ENCODE results near the gene PROKR1.
"Not testable (repeated sequence)": the region's sequence is repeated elsewhere in the genome, so short reads cannot be mapped to it uniquely, and the experiment has no call there.

The PROKR1 gene

DNA sequence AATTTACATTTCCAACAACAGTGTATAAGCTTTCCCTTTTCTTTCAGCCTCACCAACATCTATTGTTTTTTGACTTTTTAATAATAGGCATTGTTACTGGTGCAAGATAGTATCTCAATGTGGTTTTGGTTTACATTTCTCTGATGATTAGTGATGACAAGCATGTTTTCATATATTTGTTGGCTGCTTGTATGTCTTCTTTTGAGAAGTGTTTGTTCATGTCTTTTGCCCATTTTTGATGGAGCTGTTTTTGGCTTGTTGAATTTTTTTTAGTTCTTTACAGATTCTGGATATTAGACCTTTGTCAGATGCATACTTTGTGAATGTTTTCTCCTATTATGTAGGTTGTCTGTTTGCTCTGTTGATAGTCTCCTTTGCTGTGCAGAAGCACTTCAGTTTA lies 32.1 kb downstream of the PROKR1 start:
- ChIA-PET POLR2A (no interaction called here), CTCF (no interaction called here)
- TF ChIP-seq, protein P1, sequence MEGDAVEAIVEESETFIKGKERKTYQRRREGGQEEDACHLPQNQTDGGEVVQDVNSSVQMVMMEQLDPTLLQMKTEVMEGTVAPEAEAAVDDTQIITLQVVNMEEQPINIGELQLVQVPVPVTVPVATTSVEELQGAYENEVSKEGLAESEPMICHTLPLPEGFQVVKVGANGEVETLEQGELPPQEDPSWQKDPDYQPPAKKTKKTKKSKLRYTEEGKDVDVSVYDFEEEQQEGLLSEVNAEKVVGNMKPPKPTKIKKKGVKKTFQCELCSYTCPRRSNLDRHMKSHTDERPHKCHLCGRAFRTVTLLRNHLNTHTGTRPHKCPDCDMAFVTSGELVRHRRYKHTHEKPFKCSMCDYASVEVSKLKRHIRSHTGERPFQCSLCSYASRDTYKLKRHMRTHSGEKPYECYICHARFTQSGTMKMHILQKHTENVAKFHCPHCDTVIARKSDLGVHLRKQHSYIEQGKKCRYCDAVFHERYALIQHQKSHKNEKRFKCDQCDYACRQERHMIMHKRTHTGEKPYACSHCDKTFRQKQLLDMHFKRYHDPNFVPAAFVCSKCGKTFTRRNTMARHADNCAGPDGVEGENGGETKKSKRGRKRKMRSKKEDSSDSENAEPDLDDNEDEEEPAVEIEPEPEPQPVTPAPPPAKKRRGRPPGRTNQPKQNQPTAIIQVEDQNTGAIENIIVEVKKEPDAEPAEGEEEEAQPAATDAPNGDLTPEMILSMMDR (IDR thresholded peaks at IDR 0.05; ENCODE audit: control extremely low read depth, extremely low read depth, low read depth, missing control alignments): no peak
- no peak for DNase-seq (ENCODE audit: extremely low spot score)

DNA sequence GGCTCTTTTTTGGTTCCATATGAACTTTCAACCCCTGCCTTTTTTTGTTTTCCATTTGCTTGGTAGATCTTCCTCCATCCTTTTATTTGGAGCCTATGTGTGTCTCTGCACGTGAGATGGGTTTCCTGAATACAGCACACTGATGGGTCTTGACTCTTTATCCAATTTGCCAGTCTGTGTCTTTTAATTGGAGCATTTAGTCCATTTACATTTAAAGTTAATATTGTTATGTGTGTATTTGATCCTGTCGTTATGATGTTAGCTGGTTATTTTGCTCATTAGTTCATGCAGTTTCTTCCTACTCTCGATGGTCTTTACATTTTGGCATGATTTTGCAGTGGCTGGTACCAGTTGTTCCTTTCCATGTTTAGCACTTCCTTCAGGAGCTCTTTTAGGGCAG lies 34.5 kb downstream of the PROKR1 start:
- DNase-seq (ENCODE audit: extremely low spot score); POLR2A ChIA-PET; CTCF ChIA-PET: not testable (repeated sequence)

DNA sequence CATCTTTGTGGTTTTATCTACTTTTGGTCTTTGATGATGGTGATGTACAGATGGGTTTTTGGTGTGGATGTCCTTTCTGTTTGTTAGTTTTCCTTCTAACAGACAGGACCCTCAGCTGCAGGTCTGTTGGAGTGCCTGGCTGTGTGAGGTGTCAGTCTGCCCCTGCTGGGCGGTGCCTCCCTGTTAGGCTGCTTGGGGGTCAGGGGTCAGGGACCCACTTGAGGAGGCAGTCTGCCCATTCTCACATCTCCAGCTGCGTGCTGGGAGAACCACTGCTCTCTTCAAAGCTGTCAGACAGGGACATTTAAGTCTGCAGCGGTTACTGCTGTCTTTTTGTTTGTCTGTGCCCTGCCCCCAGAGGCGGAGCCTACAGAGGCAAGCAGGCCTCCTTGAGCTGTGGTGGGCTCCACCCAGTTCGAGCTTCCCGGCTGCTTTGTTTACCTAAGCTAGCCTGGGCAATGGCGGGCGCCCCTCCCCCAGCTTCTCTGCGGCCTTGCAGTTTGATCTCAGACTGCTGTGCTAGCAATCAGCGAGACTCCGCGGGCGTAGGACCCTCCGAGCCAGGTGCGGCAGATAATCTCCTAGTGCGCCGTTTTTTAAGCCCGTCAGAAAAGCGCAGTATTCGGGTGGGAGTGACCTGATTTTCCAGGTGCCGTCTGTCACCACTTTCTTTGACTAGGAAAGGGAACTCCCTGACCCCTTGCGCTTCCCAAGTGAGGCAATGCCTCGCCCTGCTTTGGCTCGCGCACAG lies 36.0 kb downstream of the PROKR1 start:
- POLR2A ChIA-PET; DNase-seq (ENCODE audit: extremely low spot score): not testable (repeated sequence)
- CTCF ChIA-PET: interaction anchor here (0.9 kb wide), 1 partner anchor 32 kb away, joined by 4 read pairs; no protein-coding TSS in a partner anchor

DNA sequence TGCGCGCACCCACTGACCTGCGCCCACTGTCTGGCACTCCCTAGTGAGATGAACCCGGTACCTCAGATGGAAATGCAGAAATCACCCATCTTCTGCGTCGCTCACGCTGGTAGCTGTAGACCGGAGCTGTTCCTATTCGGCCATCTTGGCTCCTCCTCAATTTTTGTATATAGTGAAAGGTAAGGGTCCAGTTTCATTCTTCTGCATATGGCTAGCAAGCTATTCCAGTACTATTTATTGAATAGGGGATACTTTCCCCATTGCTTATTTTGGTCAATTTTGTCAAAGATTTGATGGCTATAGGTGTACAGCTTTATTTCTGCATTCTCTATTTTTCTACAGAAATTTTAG lies 36.5 kb downstream of the PROKR1 start:
- POLR2A ChIA-PET; DNase-seq (ENCODE audit: extremely low spot score): not testable (repeated sequence)
- CTCF ChIA-PET: interaction anchor here (0.9 kb wide), 1 partner anchor 32 kb away, joined by 4 read pairs; no protein-coding TSS in a partner anchor

DNA sequence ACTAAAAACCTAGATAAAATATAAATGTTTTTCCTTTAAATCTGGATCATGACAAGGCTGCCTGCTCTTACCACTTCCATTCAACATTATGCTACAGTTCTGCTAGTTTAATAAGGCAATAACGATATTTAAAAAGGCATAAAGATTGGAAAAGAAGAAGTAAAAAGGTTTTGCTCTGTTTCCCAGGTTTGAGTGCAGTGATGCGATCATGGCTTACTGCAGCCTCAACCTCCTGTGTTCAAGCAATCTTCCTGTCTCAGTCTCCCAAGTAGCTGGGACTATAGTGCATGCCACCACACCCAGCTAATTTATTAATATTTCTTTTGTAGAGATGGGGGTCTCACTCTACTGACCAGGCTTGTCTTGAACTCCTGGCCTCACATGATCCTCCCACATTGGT lies 40.8 kb downstream of the PROKR1 start:
- ChIA-PET CTCF (no interaction called here), POLR2A (no interaction called here)
- TF ChIP-seq, protein P1 (IDR thresholded peaks at IDR 0.05; ENCODE audit: control extremely low read depth, extremely low read depth, low read depth, missing control alignments): no peak
- no peak for DNase-seq (ENCODE audit: extremely low spot score)

DNA sequence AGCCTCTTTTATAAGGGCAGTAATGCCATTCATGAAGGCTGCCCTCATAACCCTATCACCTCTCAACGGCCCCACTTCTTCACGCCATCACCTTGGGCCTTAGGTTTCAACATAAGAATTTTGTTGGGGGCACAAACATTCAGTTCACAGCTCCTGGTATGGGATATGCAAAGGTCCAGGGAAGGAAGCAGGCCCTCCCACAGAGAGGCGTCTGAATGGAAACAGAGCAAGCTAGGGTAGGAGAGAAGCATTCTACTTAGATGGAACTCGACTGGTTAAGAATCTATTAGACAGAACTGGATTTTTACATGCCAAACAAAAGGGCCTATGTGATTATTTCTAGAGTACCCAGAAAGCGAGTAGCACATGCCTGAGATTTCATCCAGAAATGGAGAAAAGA lies 42.8 kb downstream of the PROKR1 start:
- ChIA-PET CTCF (no interaction called here), POLR2A (no interaction called here)
- TF ChIP-seq, protein P1 (IDR thresholded peaks at IDR 0.05; ENCODE audit: control extremely low read depth, extremely low read depth, low read depth, missing control alignments): no peak
- DNase-seq (ENCODE audit: extremely low spot score): no peak

DNA sequence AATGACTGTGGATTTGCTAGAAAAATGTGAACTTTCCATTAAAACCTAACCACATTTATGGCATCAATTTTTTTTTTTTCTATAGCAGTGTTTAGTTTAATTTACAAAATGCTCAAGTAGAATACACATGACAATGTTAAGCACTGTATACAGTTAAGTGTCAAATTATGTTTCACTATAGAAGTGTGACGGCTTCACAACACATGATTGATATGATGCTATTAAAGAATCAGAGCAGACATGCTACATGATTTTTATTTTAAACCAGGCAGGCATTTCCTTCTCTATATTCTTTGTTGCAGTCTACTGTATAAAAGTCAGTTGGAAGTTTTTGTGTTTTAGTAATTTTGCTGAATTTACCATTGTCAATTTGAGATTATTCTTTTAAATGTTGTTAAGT lies 43.6 kb downstream of the PROKR1 start:
- TF ChIP-seq, protein P1 (IDR thresholded peaks at IDR 0.05; ENCODE audit: control extremely low read depth, extremely low read depth, low read depth, missing control alignments): no peak
- ChIA-PET POLR2A (no interaction called here), CTCF (no interaction called here)
- no peak for DNase-seq (ENCODE audit: extremely low spot score)

DNA sequence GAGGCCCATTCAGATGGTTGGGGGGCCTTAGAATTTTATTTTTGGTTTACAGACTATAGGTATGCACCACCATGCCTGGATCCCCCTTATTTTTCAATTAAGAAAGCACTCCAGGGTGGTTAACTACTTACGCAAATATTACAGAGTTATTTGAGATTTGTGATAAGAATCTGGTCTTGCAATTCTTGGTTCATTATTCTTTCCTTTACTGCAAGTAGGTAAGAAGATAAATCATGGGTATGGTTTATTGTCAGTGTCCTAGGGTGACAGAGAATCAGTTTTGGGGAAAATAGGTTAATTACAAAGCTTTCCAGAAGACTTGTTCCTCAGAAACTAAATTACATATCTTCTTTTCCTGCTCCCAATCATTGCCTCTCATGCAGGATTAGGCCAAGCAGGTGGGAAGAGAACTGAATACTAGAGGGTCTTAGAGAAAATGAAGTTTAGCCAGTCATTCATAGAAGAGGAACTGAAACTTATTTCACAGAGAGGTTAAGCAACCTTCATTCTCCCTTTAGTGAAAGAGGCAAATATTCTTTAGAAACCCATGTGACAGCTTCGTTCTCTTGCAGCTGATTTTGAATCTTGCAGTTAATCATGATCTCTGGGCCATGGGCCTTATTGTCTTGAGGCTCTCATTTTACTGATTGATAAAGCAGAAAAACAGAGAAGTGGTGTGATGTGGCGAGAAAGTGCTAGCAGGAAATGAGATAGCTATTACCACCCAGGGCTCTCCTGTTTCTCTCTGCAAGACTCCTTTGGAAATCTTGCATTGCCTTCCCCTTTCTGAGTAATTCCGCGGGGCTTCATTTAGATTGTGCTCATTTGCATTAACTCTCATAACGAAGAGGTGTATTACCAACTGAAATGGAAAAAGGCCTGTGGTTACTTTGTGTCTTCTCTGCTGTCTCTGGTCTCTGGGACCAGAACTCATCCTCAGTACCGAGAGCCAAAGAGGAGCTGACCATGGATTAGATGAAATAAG lies 46.5 kb downstream of the PROKR1 start:
- DNase-seq (ENCODE audit: extremely low spot score): peak; percentile 68
- CTCF ChIA-PET: interaction anchor here (0.8 to 5.5 kb wide), 10 partner anchors 12 to 235 kb away, joined by 3 to 54 read pairs (median 4); no protein-coding TSS in a partner anchor
- TF ChIP-seq, protein P1 (IDR thresholded peaks at IDR 0.05; ENCODE audit: control extremely low read depth, extremely low read depth, low read depth, missing control alignments): no peak
- POLR2A ChIA-PET: no interaction called here
